ENCODE measurements around the gene EYS.

DNA sequence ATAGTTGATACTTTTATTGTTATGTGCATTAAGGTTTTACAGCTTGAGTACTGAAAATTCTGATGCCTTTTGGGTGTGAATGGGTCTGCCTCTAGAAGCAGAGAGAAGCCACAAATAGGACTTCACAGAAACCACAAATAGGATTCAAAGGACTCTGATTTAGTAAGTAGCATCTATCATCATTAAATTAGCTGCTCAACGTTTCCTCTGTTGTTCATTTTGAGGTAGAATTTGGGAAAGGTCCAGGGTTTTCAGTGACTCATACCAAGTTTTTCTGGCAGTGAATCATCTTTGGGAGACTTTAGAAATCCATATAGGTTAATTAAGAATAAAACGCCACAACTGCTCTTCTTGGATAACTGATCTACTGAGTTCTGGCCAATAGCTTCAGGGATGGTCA lies 1966.3 kb downstream of the EYS start:
- TF ChIP-seq POLR2AphosphoS5 (IDR thresholded peaks at IDR 0.05; ENCODE audit: low read depth, low read length) (no peak), YY1 (IDR thresholded peaks at IDR 0.05; ENCODE audit: low read depth, low read length) (no peak)
- TF ChIP-seq, protein P1, sequence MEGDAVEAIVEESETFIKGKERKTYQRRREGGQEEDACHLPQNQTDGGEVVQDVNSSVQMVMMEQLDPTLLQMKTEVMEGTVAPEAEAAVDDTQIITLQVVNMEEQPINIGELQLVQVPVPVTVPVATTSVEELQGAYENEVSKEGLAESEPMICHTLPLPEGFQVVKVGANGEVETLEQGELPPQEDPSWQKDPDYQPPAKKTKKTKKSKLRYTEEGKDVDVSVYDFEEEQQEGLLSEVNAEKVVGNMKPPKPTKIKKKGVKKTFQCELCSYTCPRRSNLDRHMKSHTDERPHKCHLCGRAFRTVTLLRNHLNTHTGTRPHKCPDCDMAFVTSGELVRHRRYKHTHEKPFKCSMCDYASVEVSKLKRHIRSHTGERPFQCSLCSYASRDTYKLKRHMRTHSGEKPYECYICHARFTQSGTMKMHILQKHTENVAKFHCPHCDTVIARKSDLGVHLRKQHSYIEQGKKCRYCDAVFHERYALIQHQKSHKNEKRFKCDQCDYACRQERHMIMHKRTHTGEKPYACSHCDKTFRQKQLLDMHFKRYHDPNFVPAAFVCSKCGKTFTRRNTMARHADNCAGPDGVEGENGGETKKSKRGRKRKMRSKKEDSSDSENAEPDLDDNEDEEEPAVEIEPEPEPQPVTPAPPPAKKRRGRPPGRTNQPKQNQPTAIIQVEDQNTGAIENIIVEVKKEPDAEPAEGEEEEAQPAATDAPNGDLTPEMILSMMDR (IDR thresholded peaks at IDR 0.05; ENCODE audit: control extremely low read depth in 1 of 3, insufficient read depth in 1 of 3, low read depth in 1 of 3, low read length in 3 of 3) = no peak
- TF ChIP-seq, protein P2, sequence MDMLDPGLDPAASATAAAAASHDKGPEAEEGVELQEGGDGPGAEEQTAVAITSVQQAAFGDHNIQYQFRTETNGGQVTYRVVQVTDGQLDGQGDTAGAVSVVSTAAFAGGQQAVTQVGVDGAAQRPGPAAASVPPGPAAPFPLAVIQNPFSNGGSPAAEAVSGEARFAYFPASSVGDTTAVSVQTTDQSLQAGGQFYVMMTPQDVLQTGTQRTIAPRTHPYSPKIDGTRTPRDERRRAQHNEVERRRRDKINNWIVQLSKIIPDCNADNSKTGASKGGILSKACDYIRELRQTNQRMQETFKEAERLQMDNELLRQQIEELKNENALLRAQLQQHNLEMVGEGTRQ (IDR thresholded peaks at IDR 0.05; ENCODE audit: low read length) = no peak

Measured in H1 (cell line).